Measurements from ENCODE around the gene RABL3.
"Not testable (repeated sequence)": the region's sequence is repeated elsewhere in the genome, so short reads cannot be mapped to it uniquely, and the experiment has no call there.

Gene RABL3

GRCh38 chr3:120742198-120742848 lies at the start of gene RABL3, which contains the start of gene GTF2E1:
RABL3 (minus strand) TSS chr3:120742516; CDS start chr3:120742507, 9 bp downstream.
GTF2E1 (plus strand) TSS chr3:120742744; CDS start chr3:120750553, 7,809 bp downstream.
- peak; percentile 99 for DNase-seq

GRCh38 chr3:120791913-120792312 lies 49.6 kb upstream of the RABL3 start:
- DNase-seq = no peak

GRCh38 chr3:120791010-120791409 lies 48.7 kb upstream of the RABL3 start:
- peak; percentile 4 for DNase-seq

DNA sequence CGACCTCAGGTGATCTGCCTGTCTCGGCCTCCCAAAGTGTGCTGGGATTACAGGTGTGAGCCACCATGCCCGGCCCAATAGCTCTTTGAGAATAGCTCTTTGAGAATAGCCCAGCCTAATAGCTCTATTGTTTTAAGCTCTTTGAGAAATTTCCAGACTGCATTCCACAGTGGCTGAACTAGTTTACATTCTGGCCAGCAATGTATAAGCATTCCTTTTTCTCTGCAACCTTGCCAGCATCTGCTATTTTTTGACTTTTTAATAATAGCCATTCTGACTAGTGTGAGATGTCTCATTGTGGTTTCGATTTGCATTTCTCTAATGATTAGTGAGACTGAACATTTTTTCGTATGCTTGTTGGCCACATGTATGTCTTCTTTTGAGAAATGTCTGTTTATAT lies 43.5 kb upstream of the RABL3 start:
- not testable (repeated sequence) for DNase-seq

GRCh38 chr3:120780977-120781376 lies 38.7 kb upstream of the RABL3 start:
- no peak for DNase-seq

DNA sequence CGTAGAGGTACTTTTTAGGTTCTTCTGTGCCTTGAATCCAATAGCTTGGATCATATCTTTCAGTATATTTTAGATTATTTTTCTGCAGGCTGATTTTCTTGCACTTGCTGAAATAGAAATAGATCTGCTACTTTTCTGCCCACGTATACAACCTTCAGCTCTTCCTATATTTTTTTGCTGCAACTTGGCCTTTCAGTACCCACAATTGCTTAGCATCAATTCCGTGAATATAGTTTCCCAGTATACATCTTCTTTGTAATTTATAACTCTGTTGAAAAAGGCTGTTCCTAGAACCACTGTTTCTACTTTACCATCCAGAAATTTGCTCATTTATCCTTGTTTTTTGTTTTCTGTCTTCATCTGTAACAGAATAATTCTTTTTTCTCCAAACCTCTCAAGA lies 36.5 kb upstream of the RABL3 start:
- no peak for DNase-seq

GRCh38 chr3:120775411-120775810 lies 33.1 kb upstream of the RABL3 start:
- no peak for DNase-seq

DNA sequence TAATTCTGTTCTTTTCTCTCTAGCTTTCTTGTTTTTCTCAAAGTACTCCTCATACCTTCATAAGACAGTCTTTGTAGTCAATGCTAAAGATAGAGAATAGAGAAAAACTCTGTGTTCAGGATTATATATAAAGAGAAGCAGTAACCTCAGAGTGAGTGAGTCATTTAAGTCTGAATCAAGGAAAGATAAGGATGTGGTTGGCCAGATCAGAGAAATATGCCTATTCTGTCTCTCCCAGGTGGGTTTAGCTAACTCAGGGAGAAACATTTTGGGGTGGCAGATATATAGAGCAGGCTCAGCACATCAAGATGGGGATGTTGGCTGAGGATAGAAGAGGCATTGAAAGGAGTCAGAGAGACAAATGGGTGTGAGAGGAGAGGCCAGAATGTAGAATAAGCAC lies 31.6 kb upstream of the RABL3 start:
- DNase-seq = no peak

DNA sequence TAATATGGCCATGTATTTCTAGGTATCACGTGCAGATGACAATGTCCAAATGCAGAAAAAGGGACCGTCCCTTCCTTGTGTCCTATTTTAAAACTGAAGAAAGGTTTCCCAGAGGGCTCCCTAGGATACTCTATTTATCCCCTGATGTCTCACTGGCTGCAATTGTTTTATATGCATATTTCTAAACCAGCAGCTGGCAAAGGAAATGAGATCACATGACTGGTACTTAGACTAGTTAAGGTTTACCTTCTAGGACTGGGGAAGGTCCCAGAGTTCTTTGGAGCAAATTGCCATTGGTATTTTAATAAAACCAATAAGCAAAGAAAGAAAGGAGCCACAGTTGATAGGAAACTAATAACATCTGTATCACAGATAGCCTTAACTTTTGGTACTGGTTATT lies 29.8 kb upstream of the RABL3 start:
- no peak for DNase-seq

- DNase-seq = no peak
These were observed 28.6 kb upstream of the RABL3 start for GRCh38 chr3:120770891-120771290.

DNA sequence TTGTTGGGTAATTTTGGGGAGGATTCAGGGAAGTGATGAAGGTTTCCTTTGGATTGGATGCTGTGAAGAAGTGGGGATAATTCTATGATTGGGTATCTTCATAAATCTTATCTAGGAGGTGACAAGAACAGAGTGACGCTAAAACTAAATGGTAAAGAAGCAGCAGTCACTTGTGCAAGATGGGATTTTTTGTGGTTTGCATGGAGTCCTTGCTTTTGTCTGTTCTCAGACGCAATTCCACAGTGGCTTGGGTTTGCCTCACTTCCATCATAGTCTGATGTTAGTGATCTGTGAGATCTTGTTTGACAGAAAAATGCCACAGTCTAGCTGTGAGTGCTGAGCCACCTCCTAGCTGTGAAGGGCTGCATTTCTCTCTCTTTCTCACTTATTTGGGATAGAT lies 27.1 kb upstream of the RABL3 start:
- no peak for DNase-seq

- no peak for DNase-seq
These were observed 24.8 kb upstream of the RABL3 start for GRCh38 chr3:120767106-120767505.

- DNase-seq = no peak
These were observed 24.3 kb upstream of the RABL3 start for GRCh38 chr3:120766576-120766975.

GRCh38 chr3:120765830-120766493 lies 23.6 kb upstream of the RABL3 start:
- no peak for DNase-seq

- DNase-seq = no peak
These were observed 21.9 kb upstream of the RABL3 start for GRCh38 chr3:120764206-120764605.

DNA sequence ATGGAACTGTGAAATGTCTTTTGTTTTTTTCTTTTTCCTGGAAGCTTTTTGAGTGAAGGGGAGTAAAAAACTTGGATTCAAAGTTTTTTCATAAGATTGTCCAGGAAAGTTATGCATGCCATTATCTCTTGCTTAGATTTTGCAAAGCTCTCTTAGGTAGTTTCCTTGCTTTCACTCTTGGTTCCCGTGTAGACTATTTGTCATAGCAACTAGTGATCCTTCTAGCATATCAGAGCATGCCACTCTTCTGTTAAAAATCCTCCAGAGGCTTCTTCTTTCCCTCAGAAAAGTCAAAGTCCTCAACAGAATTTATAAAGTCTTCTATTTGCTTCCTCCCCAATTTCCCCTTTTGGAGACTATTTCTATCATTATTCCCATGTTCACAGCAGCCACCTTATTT lies 21.3 kb upstream of the RABL3 start:
- DNase-seq = no peak

GRCh38 chr3:120762615-120763014 lies 20.3 kb upstream of the RABL3 start:
- DNase-seq = no peak

- DNase-seq = not testable (repeated sequence)
These were observed 16.2 kb upstream of the RABL3 start for GRCh38 chr3:120758551-120758950.

GRCh38 chr3:120756061-120756460 lies 13.7 kb upstream of the RABL3 start:
- no peak for DNase-seq

DNA sequence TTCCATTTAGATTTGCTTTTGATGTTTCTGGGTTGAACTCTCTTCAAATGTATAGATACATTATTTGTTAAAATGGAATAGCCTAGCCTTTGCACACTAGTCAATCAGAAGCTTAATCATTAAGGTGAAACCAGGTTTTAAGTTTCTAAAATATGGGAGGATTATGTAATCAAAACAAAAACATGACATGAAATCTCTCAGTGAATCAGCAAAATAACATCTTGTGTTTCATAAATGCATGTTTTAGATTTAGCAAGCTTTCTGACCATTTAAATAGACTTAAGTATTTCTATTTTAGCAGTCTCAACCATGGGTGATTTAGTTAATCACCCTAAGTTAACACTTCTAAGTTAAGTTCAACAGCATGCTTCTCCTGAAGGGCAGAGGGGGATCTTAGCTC lies 11.5 kb upstream of the RABL3 start:
- DNase-seq = no peak

GRCh38 chr3:120752865-120753264 lies 10.5 kb upstream of the RABL3 start:
- no peak for DNase-seq

DNA sequence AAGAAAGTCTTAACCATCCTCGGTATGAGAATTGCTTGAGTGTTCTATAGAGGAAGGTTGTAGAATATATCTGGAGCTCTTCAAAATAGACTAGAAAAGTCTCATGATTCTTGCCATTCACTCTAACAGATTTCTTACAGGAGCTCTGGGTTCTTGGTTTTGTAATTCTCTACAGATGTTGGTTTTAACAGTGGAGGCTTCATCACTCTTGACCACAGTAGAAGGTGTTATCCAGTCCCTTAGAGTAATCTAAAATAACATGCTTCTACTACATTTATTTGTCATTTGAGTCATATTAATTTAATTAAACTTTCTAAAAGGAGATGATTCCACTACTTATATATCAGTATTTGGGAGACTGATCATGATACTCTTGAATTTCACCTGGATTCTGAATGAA lies 9.9 kb upstream of the RABL3 start:
- no peak for DNase-seq

GRCh38 chr3:120749843-120750242 lies 7.5 kb upstream of the RABL3 start:
- DNase-seq = no peak

DNA sequence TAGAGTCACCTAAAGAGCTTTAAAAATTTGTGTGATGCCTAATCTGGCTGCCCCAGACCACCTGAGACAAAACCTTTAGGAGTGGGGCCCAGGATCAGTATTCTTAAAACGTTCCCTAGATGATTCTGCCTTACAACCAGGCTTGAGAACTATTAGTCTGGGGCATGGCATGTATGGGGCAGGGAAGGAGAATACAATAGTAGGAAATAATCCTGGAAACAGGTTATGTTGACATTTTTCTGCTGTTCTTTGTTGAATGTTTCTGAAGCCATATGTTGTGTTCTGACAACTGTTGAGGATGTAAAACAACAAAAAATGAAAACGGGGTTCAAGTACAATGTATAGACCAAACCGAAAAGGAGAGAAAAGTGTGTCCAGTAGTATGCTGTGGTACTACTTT lies 3.1 kb upstream of the RABL3 start:
- DNase-seq = no peak
